NCI-H345 treated with DMSO at 0.1 percent for 48 hours (cell line): ENCODE data around the gene CSNK1D.
A peak's percentile ranks its signal among the peaks of the same experiment; 100 is the strongest.

ENCODE experiments used
- DNase-seq: peaks from one replicate; lab custom pipeline; 2025; ENCODE audit not compliant: unreplicated experiment; lab: John Stamatoyannopoulos, UW

Gene CSNK1D

GRCh38 chr17:82240506-82241182 lies 32.9 kb downstream of the CSNK1D start:
- no peak for DNase-seq

- no peak for DNase-seq
Observed at GRCh38 chr17:82239926-82240505, 33.5 kb downstream of the CSNK1D start.

GRCh38 chr17:82239401-82239925 lies 34.0 kb downstream of the CSNK1D start:
- DNase-seq: no peak

- DNase-seq: no peak
Observed at GRCh38 chr17:82238472-82239201, 34.9 kb downstream of the CSNK1D start.

- DNase-seq: no peak
Observed at GRCh38 chr17:82237746-82238471, 35.6 kb downstream of the CSNK1D start.

- DNase-seq: no peak
Observed at GRCh38 chr17:82237083-82237745, 36.3 kb downstream of the CSNK1D start.

- peak; percentile 88 for DNase-seq
Observed at GRCh38 chr17:82236142-82236971, 37.1 kb downstream of the CSNK1D start.

- no peak for DNase-seq
Observed at GRCh38 chr17:82235775-82236141, 37.7 kb downstream of the CSNK1D start.

- DNase-seq: no peak
Observed at GRCh38 chr17:82235056-82235774, 38.3 kb downstream of the CSNK1D start.

GRCh38 chr17:82234211-82235055 lies 39.1 kb downstream of the CSNK1D start:
- no peak for DNase-seq

GRCh38 chr17:82232876-82233785 lies 40.4 kb downstream of the CSNK1D start:
- DNase-seq: no peak

- DNase-seq: no peak
Observed at GRCh38 chr17:82232322-82232820, 41.1 kb downstream of the CSNK1D start.

GRCh38 chr17:82231562-82232321 lies 41.8 kb downstream of the CSNK1D start:
- no peak for DNase-seq

GRCh38 chr17:82231312-82231561 lies 42.3 kb downstream of the CSNK1D start:
- DNase-seq: no peak

- DNase-seq: no peak
Observed at GRCh38 chr17:82230609-82231311, 42.7 kb downstream of the CSNK1D start.
